ENCODE results near the gene PRR4.

PRR4 gene

DNA sequence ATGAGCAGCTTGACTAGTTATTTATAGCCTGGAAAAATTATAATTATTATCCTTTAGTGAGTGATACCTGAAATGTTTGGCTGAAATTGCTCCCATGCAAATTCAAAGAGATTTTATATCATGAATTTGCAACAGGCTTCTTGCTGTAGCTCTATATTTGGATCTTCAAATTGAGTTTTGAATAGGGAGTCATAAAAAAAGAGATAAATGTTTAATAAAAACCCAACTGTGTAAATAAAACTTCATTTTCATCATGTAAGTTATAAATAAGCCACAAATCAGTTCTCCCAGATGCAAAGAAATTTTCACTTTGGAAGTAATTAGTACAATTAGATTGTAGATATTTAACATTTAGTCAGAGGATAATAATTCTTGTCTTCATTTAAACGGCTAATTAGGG lies 42.1 kb downstream of the PRR4 start, which contains the start of gene TAS2R8:
Gene TAS2R8, minus strand, starts transcription at position 101 of the 400 bp plus-strand sequence. CDS start 306 bp downstream, outside the sequence.
- no peaks in the 10 kb centered on the region for H3K27me3 ChIP-seq (replicated peaks; ENCODE audit: control insufficient read depth, insufficient read depth, low read length, poor library complexity, severe bottlenecking)
- H3K36me3 ChIP-seq (ENCODE audit: control insufficient read depth, insufficient read depth, low read length) = no peaks in the 10 kb centered on the region
- H3K4me3 ChIP-seq (ENCODE audit: insufficient read depth, low read depth, low read length, poor library complexity, severe bottlenecking) = no peak within 1 kb of the TSS
- no peak within 1 kb of the TSS for H3K27ac ChIP-seq (ENCODE audit: insufficient read depth, low read length, poor library complexity, severe bottlenecking)
- no peaks in the 10 kb centered on the region for H3K4me1 ChIP-seq (ENCODE audit: control insufficient read depth, insufficient read depth, low read length, poor library complexity, severe bottlenecking)
- no peaks in the 10 kb centered on the region for H3K9me3 ChIP-seq (ENCODE audit: control insufficient read depth, low read length)
- no peak for DNase-seq

DNA sequence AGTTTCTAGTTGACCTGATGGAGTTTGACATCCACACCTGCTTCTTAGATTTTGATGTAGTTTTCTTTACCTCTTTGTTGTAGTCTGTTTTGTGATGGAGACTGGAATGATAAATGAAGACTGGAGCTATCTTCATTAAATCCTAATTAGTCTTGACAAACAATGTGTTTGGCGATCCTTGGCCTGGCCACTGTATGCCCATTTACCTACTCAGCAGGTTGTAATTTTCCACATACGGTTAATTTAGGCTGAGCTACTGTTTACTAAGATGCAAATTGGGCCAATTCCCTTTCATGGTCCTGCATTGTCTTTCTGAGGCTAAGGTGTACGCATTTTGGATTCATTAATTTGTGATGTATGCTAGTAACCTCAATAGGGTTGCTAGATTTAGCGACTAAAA lies 46.7 kb downstream of the PRR4 start, which contains the start of gene TAS2R7:
Gene TAS2R7, minus strand, starts transcription at position 41 of the 400 bp plus-strand sequence. CDS start 57 bp downstream, outside the sequence.
- Histone ChIP-seq H3K4me3 (ENCODE audit: insufficient read depth, low read depth, low read length, poor library complexity, severe bottlenecking) (no peak within 1 kb of the TSS), H3K36me3 (ENCODE audit: control insufficient read depth, insufficient read depth, low read length) (no peaks in the 10 kb centered on the region), H3K4me1 (ENCODE audit: control insufficient read depth, insufficient read depth, low read length, poor library complexity, severe bottlenecking) (no peaks in the 10 kb centered on the region), H3K27me3 (replicated peaks; ENCODE audit: control insufficient read depth, insufficient read depth, low read length, poor library complexity, severe bottlenecking) (peaks cover 4% of the 10 kb centered on the region), H3K27ac (ENCODE audit: insufficient read depth, low read length, poor library complexity, severe bottlenecking) (no peak within 1 kb of the TSS), H3K9me3 (ENCODE audit: control insufficient read depth, low read length) (no peaks in the 10 kb centered on the region)
- no peak for DNase-seq

DNA sequence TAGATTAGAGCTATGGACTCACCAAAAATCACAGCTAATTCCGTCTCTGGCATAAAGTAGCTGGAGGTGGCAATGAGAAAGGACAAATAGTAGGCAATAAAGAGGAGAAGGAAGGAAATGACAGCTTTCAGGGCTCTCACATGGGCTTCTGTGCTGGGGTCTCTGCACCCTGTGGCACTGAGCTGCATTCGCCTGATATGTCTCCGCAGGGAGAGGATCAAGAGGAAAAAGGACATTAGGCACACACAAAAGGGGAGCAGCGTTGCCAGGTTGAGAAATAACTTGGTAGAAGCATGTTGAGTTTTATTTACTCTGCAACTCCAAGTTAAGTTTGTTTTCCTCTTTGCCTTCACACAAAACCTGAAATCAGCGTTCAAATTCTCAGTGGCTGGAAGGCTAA lies 47.5 kb downstream of the PRR4 start:
- no peak for DNase-seq
- H3K4me1 ChIP-seq (ENCODE audit: control insufficient read depth, insufficient read depth, low read length, poor library complexity, severe bottlenecking) = no peaks in the 10 kb centered on the region
- no peaks in the 10 kb centered on the region for H3K36me3 ChIP-seq (ENCODE audit: control insufficient read depth, insufficient read depth, low read length)
- H3K27me3 ChIP-seq (replicated peaks; ENCODE audit: control insufficient read depth, insufficient read depth, low read length, poor library complexity, severe bottlenecking) = peaks cover 4% of the 10 kb centered on the region
- no peak overlapping the region for H3K27ac ChIP-seq (ENCODE audit: insufficient read depth, low read length, poor library complexity, severe bottlenecking)
- H3K4me3 ChIP-seq (ENCODE audit: insufficient read depth, low read depth, low read length, poor library complexity, severe bottlenecking) = no peak overlapping the region
- no peaks in the 10 kb centered on the region for H3K9me3 ChIP-seq (ENCODE audit: control insufficient read depth, low read length)

Data from effector memory CD4-positive, alpha-beta T cell (primary cell).